Embryonic facial prominence (tissue), 1 donor: Measurements from ENCODE around the gene RPTOR.

Experiments
- DNase-seq: peaks from one replicate; pipeline ENCODE4 v3.0.0-alpha.2; 2016; ENCODE audit errors: extremely low spot score

The RPTOR gene

DNA sequence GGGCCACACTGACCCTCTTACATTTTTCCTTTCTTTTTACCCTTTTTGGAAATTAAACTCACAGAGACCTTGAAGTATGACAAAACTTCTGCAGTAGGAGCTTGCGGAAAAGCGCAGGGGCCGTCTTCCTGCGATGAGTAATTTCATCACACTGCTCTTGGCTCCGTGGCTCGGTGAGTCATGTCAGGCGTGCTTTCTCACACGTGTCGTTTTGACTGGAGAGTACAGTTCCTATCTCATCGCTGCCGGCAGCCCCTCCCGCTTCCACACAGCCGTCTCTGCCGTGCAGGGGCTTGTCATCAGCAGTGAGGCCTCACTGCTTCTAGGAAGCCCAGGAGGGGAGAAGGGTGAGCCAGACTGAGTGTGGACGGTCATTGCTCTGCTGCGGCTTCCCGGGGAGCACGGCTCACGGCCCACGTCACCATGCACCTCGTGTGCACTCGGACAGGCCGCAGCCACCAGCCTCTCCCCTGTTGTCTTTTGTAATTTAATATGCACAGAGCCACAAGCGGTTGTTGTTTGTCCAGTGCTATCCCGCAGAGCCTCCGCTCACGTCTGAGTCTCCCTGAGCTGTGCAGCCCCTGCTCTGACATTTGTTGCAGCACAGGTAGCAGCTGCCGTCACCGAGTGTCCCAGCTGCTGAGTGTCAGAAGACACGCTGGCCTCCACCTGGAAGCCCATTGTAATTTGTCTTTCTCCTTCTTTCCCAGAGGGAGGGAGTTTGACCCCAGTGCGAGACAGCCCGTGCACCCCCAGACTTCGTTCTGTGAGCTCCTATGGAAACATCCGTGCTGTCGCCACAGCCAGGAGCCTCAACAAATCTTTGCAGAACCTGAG, 347.6 kb downstream of the RPTOR start:
- no peak for DNase-seq

DNA sequence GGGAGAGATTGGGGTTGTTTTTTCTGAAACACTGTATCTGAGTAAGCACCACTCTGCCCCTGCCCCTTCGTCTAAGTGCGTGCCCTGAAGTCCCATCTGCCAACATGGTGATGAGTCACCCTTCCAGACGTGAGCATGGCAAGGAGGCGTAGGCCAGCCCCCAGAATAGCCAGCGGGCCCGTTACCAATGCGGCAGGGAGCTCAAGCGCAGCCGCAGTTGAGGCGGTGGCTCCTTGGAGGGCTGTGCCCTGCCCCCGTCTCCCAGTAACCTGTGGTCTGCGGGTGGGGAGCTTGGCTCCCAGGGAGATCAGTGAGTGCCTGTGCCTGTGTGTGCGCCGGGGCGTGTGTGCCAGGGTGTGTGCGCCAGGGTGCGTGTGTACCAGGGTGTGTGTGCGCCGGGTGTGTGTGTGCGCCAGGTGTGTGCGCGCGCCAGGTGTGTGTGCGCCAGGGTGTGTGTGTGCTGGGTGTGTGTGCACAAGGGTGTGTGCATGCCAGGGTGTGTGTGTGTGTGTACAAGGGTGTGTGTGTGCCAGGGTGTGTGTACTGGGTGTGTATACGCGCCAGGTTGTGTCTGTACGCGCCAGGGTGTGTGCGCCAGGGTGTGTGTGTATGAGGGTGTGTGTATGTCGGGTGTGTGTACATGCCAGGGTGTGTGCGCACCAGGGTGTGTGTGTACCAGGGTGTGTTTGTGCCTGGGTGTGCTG, 348.4 kb downstream of the RPTOR start:
- DNase-seq: no peak

DNA sequence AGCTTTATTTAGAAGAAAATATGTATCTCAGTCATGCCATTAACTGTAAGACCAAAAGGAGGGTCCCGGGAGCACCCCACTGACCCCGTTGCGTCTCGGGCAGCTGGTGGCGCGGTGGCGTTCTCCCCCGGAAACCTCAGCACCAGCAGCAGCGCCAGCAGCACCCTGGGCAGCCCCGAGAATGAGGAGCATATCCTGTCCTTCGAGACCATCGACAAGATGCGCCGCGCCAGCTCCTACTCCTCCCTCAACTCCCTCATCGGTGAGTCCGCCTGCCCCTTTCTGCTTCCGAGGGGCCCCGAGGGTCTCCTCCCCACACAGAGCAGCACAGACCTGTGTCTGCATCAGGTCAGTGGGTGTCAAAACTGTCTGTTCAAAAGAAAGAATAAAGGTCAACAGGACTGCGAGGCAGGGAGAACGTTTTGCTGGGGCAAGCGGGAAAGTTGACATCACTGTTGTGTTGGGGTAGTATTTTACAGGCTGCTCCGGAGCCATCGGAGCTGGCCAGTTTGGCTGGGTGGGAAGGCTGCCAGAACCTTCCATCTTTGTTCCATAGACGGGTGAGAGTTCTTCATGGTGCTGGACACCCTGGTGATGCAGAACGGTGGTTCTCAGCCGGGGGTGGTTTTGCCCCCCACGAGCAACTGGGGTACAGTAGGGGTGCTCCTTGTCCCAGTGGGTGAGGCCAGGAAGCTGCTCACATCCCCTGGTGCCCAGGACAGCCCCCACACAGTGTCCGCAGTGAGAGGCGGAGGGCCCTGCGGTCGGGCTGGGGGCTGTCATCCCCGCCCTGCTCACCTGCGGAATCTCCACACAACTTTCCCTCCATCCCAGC, 349.2 kb downstream of the RPTOR start:
- DNase-seq: no peak

DNA sequence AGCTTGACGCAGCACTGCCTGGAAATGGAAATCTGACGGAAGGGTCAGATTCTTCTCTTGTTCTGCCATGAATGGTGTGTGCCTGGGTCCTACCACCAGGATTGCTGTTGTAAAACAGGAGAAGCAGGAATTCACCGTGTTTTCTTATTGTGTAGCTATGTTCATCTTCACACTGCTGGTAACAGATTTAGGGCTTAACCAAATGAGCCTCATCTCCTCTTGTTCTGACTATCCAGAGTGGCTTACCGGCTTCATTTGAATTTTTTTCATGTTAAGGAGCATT, 349.7 kb downstream of the RPTOR start:
- no peak for DNase-seq

DNA sequence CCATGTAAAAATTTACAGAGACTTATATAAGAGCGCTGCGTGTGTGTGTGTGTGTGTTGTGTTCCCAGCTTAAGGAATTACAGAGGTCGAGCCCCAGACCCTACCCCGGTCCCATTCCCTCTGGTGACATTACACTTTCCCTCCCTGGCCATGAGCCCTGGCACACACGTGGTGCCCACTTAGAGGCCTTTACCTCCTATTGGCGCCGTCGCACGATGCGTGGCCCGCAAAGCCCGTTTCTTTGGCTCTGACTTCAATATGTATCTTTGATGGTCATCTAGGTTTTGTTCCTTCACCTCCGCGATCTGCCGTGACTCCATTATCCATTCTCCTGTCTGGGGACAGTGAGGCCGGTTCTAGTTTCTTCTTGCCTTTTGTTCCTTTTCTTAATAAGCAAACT, 350.1 kb downstream of the RPTOR start:
- no peak for DNase-seq

DNA sequence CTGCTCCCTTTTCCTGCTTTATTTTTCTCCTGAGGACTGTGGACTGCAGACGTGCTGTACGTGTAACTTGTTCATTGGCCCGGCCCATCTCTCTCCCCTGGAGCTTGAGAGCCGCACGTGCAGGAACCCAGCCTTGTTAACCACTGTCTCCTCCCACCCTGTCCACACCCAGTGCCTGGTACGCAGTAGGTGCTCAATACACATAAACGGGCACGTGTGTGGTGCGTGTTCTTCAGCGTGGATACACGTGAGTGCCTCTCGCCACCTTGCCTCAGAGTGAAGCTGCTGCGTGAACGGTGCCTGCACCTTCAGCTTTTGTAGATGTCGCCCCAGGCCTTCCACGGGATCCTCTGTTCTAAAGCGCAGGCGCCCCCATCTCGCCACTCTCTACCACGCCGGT, 350.7 kb downstream of the RPTOR start:
- no peak for DNase-seq

DNA sequence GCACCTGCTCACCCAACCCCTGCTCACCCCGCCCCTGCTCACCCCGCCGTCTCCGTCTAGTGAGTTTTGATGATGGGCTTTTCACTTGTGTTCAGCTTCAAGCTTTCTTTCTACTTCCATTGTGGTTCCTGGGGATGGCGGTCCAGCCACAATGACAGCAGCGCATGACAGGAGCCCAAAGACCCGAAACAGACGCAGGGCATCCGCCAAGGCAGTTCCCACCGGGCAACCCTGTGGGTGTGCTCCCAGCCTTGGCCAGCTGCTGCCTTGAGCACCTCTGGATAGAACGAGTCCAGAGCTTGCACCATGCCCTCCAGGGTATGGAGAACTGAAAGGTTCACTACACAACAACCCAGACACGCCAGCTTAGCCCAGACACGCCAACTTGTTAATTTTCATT, 354.1 kb downstream of the RPTOR start:
- no peak for DNase-seq

DNA sequence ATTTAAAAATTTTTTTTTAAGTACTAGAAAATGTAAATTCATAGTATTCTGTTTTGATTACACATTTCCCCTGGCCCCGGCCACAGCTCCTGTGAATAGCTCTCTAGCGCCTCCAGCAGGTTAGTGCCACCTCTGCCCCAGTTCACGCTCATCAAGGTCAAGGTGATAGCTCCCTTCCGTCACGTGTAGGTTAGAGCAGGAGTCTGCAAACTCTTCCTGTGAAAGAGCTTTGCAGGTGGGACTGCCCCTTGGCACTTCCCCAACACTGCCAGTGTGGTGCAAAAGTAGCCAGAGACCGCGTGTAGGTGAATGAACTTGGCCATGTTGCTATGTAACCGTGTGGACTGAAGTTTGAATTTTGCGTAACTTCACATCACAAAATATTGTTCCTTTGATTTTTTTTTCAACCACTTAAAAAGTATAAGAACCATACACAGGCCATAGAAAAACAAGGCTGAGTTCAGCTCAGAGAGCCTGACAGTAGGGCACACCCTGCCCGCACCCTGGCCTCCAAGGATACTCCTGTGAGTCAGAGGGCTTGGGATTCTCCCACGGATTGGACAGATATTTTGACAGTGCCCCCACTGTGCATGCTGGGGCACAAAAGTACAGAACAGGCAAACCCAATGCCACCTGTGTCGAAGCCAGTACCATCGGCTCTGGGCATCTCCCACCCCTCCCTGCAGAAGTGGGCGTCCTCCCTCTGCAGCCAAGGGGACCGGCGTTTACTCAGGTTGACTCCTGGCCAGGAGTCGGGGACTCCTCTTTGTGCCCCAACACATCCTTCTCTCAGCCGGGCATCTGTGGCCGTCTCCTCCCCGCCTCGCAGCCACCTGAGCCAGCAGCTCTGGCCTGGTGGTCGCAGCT, 355.0 kb downstream of the RPTOR start:
- DNase-seq: no peak

DNA sequence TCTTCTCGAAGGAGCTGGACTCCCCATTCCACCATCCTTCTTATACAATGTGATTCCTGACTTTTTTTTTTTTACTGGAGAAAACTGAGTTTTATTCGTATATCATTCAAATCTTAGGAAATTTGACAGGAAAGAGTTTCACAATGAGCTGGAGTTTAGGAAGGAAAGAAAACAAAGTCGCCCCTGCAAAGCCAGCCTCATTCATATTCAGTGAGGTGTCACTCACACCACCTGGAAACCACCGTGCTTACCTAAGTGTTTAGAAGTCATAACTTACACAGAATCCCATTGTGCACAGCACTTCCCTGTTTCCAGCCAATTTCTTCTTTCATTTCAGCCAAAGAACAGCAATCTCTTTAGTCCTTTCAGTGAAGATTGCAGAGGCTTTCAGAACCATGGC, 356.7 kb downstream of the RPTOR start:
- DNase-seq: no peak

DNA sequence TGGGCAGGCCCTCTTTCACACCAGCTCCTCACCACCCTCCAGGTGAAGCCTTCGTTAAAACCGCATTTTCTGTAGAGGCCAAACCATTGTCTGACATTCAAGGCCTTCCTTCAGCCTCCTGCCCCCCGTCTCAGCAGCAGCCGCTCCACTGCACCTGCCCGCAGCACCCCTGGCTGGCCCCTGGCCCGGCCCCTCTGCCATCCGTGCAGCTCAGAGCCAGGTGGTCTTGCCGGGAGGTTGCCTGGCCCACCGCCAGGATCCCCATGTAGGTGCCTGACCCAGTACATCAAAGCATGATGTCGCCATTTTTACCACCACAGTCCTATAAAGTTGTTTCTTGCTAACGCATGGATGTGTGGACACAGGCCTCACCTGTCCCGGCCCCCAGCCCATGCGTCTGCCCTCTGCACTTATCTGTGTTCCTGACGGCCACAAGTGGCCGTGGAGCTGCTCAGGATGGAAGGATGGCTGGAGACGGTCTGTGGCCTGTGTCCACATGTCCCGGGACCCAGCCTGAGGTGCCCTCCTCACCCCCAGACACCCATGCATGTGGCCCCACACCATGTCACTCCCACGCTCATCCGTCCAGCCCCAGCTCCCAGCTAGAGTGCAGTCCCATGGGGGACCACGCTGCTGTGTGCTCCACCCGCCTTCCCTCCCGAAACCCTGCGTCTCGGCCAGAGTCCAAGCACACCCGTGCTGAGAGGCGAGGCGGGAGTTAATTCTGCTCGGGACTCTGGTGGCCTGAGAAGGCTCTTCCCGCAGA, 357.7 kb downstream of the RPTOR start:
- DNase-seq: no peak

DNA sequence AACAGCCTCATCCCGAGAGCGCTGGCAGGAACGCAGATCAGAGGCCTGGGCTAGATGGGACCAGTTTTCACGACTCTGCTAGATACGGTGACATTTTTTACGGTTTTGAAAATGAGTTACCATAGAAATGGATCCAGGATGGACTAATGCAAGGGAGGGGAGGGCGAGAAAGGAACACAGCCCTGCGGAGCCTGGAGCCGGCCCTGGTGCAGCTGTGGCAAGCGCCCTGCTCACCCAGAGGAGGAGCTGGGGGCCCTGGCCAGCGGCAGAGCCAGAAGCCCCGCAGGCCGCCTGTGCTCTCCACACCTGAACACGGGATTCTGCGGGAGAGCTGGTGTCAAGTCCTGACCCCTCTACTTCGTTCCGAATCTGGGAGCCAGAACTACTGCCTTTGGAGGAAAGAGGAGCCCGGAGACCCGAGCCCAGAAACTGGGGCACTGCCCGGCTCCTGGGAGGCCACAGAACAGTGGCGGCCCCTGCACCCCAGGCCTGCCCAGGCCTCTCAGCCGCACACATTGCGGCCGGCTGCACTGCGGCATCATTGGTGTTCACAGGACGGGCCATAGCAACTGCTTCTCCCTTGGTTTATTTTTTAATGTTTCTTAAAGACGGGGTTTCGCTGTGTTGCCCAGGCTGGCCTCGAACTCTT, 358.4 kb downstream of the RPTOR start:
- DNase-seq: no peak

DNA sequence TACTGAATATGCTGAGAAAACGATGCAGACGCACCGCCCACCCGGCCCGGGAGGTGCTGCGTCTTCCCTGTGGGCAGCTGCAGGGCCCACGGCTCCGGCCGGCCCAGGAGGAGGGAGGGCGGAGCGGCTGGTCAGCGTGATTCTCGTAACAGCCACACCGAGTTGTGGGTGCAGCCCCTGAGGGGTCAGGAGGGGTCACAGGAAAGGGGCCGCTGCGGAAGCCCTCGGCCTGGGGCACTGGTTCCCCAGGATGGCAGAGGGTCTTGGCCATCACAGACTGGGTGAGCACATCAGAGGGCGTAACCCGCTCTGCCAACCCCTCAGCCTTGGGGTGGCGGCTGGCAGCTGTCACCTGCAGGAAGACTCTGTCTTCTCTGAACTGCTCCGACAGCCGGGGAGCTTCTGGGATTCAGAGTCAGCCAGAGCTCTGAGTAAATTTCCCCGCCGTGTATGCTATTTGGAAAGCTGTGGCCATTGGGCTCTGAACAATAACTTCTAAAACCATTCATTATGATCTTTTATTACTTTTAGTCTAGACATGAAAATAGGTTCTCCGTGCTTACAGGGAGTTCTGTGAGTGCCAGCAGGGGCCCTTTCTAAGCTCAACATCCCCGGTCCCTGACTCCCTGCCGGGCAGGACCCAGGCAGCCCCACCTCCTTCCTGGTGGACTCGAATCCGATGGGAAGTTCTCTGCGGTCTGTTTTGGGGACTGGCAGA, 359.6 kb downstream of the RPTOR start:
- DNase-seq: no peak

DNA sequence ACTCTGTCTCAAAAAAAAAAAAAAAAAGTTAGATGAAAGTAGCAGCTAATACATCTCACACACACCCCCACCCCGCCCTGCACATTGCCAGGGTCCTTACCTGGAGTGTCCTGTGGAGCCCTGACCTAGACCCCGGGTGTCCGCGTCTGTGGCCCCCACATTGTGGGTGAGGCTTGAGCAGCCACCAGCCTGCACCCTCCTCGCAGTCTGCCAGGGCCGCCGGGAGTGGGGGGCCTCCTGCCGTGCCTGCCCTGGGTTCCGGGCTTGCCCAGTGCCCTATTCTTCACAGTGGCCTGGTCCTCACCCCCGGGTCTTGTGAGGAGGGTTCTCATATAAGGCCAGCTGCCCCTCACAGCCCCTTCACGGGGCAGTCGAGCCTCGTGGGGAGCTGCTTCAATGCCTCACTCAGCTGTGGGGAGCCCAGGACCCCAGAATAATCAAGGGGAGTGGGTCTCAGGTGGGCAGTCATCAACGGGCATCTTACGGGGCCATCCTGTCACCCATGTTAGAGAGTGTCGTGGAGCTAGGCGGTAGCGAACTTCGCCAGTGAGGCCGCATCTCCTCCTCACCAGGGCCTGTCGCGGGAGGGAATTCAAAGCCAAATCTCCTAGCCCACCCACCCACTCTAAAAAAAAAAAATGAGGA, 361.1 kb downstream of the RPTOR start:
- DNase-seq: no peak

DNA sequence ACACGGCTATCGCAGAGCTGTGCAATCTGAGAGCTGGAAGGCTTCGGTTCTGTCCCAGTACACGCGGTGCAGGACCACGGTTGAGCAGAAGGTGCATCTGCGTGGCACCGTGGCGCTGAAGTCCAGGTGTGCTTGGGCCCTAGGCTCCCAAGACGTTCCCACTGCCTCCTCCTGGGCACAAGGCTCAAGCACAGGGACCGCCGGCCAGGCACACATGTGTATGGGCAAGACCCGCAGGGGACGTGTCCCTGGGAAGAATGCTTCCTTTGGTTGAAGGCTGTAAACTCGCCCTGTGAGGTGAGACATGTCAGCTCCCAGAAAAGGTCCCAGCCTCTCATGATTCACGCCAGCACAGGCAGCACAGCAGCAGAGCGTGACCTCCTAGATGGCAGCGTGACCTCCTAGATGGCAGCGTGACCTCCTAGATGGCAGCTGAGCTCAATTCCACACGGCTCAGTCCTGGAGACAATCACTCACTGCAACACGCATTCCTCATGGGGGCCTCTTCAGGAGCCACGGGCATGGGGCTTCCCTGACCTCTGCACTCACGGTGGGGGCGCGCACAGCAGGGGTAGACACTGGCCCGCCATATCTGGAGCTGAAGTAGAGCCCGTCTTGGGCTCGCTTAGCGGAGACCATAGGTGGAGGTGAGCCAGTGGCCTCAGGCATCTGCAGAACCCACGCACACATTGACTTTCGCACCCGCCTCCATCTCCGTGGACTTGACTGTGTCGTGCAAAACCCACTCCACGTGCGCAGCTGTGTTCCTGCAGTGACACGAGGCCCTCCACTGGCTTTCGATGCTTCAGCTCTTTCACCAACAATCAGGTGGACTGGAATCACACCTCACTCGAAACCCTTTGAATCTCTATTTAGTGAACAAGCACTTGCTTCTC, 362.0 kb downstream of the RPTOR start:
- DNase-seq: no peak

DNA sequence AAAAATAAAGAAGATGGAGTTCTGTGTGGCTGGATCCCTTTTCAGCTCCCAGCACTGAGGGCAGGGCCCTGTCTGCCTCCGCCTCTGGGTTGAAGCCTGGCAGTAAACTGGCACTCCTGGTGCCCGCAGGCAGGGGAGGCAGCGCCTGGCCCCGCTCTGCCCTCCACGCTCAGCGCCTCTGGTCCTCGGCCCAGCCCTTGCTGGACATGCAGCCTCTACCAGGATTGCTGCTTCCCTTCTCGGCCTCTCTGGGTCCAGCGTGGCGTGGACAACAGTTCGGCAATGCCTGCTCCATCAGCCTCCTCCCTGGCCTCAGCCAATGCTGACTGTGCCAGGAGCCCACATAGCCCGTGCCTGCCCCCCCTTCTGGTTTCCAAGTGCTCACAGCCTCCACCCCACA, 362.6 kb downstream of the RPTOR start:
- no peak for DNase-seq

DNA sequence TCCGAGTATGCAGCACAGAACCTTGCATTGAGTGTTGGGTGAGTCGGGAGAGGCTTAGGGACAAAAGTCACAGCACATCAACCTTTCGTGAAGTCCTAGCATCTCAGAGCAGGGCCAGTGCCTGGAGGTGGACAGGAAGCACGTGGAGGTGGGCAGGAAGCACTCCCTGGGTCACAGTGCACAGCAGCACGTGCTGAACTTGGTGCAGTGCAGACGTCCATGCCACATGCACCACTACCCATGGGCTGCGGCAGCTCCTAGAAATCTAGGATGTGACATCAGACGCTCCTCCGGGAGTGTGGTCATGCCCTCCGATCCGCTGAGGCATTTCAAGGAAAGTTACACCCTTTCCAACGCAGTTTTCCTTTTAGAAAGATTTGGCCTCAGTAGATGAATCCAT, 363.6 kb downstream of the RPTOR start:
- DNase-seq: no peak

DNA sequence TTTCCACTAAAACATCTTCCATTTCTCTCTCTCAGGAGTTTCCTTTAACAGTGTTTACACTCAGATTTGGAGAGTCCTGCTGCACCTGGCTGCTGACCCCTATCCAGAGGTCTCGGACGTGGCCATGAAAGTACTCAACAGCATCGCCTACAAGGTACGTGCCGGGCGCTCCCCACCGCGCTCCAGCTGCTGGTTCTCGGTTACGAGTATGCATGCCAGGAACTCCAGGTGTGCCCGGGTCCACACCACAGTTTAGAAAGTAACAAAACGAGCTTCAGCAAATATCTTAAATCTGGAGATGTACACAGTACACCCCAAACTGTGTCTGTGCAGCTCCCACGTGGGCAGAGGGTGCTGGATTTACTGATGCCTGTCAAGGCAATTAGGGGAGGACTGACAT, 364.1 kb downstream of the RPTOR start:
- DNase-seq: no peak

DNA sequence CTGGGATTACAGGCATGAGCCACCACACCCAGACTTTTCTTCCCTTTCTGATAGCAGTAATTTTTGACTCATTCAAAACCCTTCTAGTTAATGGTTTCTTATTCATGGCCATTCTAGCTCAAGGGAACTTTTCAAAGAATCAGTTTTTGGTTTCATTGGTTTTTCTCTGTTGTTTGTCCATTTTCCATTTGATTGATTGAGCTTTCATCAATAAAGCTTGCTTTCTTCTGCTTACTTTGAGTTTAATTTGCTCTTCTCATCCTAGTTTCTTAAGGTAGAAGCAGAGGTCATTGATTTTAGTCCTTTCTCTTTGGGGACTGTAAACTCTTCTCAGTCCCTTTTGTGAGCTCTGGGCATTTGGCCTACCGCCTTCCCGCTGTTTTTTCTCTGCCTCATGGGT, 365.0 kb downstream of the RPTOR start:
- DNase-seq: no peak
